NCI-H524 treated with DMSO at 0.1 percent for 48 hours (cell line): ENCODE measurements around the gene PTPRA.
"Not testable (repeated sequence)": the region's sequence is repeated elsewhere in the genome, so short reads cannot be mapped to it uniquely, and the experiment has no call there.

ENCODE experiments used
- DNase-seq: peaks from one replicate; lab custom pipeline; 2025; lab: John Stamatoyannopoulos, UW

Gene PTPRA

DNA sequence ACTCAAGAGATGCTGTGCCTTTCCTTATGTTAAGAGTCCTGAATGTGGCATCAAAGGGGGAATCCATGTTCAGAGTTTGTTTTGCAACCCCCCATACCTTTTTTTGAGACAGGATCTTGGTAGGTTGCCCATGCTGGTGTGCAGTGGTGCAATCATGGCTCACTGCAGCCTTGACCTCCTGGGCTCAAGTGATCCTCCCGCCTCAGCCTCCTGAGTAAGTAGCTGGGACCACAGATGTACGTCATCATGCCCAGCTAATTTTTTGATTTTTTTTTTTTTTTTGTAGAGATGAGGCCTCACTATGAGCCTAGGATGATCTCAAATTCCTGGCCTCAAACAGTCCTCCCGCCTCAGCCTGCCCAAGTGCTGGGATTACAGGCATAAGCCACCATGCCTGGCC is 16.5 kb downstream of the PTPRA start:
- DNase-seq, result no peak

DNA sequence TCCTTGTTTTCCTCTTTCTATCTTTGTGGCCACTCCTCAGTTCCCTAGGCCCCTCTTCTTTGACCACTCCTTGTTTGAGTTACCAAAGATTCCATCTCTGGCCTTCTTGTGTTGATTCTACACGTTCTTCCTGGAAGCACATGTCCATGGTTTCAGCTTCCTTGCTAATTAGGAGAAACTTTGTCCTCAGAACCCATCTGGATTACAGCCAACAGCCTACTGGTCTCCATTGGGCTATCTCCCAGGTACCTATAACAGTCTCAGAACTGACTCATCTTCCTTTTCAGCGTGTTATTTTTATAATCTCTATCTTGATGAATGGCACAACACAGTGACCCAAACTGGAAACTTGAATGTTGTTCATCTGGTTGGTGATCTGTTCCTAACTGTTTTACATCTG is 17.5 kb downstream of the PTPRA start:
- no peak for DNase-seq

DNA sequence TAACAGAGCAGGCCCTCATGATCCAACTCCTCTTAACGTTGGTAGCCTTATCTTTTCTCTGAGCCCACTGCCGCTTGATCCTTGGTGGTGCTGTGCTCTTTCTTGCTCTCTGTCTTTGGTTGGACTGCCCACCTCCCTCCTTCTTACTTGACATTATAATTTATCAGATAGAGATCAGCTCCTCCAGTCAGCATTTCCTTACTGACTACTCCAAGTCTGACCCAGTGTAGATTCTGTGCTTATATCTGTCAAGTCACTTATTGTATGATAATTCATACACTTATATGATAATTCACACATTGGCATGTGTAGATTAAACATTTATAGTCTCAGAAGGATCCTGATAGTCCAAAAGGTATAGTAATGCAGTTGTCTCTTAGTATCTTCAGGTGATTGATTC is 18.1 kb downstream of the PTPRA start:
- DNase-seq, result no peak

DNA sequence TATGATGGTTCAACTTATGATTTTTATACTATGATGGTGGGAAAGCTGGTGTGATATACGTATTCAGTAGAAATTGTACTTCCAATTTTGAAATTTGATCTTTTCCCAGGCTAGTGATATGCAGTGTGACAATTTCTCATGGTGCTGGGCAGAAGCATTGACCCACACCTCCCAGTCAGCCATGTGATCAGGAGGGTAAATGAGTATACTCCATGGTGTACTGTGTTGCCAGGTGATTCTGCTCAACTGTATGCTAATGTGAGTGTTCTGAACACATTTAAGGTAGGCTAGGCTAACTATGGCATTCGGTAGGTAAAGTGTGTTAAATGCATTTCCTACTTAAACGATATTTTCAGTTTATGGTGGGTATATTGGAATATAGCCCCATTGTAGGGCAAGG is 19.1 kb downstream of the PTPRA start:
- no peak for DNase-seq

DNA sequence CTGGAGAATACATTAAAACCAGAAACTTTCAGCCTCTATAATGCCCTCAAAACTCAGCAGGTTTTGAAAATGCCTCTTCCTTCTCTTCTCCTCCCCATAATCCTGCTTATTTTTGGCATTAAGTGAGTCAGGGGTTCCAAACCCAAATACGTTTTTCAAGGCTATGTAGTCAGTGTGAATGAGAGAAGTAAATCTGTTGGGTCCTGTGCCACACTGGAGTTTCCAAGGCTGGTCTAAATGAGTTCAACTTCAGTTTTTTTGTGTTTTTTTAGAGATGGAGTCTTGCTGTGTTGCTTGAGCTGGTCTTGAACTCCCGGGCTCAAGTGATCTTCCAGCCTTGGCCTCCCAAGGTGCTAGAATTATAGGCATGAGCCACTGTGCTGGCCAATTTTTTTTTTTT is 20.9 kb downstream of the PTPRA start:
- DNase-seq, result no peak

DNA sequence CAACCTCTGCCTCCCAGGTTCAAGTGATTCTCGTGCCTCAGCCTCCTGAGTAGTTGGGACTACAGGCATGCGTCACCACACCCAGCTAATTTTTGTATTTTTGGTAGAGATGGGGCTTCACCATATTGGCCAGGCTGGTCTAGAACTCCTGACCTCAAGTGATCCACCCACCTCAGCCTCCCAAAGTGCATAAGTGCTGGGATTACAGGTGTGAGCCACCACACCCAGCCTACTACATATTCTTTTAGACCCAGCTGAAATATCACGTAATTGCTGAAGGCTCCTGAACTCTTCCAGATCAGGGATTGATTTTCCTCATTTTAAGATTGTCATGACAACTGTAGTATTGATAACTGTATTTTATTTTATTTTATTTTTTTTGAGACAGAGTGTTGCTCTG is 21.9 kb downstream of the PTPRA start:
- not testable (repeated sequence) for DNase-seq

DNA sequence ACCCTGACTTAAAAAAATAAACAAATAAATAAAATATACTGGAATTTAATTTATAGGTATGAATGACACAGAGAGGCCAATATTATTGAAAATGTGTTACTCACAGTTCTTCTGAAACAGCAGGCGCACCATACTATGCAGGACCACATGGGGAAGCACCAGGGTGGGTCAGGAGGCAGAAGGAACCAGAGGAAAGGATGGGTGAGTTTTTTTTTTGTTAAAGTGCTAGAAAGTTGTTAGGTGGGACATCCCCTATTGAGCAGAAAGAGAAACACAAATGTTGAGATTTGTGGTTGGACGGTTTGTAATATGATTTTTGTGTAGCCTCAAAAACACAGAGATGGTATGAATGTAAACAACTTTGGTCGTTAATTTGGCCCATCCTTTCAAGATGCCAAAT is 26.0 kb downstream of the PTPRA start:
- no peak for DNase-seq

DNA sequence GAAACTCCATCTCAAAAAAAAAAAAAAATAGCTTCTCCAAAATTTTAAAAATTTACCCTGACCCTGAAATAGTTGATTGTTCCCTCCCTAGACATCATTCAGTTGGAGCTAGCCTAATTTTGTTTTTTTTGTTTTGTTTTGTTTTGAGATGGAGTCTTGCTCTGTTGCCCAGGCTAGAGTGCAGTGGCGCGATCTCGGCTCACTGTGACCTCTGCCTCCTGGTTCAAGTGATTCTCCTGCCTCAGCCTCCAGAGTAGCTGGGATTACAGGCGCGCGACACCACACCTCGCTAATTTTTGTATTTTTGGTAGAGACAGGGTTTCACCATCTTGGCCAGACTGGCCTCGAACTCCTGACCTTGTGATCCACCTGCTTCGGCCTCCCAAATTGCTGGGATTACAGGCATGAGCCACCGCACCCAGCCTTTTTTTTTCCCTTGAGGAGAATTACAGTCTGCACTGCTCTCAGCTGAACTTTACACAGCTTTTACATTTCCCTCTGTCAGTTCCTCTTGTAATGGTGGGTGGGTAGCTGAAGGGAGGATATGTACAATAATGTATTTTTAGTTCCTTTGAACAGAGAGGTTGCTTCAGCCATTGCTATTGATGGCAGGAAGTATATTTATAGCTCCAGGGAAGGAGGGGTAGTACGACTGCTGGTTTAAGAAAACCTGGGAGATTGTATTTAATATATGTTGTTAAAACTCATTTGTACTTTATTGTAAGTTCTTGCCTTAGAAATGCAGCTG is 27.7 kb downstream of the PTPRA start:
- DNase-seq, result no peak

DNA sequence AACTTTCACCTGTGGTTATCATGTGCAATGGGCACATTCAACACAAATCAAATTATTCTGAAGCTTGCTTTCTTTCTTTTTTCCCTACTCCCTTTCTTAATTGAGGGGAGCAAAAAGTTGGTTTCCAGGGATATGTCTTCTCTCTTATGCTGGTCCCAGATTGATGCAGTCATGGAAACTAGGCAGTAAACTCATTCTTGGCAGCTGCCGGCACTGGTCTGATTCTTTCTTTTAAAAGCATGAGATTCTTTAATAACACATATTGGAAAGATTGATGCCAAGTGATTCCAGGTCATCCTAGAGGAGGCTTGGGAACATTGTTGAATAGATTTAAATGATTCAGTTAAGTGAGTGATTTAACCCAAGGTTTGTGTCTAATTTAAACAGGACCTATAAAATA is 29.0 kb downstream of the PTPRA start:
- no peak for DNase-seq

DNA sequence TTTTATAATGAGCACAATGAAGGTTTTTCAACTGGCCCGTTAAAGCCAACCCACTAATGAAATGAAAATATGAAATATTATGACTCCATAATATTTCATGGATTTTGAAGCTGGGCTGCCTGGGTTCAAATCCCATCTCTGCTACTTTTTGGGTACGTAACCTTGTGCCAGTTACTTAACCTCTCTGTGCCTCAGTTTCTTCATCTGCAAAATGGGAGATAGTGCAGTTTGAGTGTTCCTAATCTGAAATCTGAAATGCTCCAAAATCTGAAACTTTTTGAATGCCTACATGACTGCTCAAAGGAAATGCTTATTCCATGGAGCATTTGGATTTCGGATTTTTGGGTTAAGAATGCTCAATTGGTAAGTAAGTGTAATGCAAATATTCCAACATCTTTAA is 29.5 kb downstream of the PTPRA start:
- DNase-seq, result no peak

DNA sequence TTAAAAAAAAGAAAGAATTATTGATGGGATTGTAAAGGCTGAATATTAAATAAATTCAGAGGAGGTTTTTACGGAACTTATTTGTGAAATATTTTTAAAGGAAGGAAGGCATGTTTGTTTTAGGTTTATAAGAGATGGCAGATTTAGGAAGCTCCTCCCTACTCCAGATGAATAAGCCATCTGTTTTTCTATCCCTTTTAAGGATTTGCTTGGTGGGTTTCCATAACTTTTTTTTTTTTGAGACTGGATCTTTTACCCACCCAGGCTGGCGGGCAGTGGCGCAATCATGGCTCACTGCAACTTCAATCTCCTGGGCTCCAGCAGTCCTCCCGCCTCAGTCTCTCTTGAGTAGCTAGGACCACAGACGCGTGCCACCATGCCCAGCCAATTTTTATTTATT is 30.4 kb downstream of the PTPRA start:
- no peak for DNase-seq

DNA sequence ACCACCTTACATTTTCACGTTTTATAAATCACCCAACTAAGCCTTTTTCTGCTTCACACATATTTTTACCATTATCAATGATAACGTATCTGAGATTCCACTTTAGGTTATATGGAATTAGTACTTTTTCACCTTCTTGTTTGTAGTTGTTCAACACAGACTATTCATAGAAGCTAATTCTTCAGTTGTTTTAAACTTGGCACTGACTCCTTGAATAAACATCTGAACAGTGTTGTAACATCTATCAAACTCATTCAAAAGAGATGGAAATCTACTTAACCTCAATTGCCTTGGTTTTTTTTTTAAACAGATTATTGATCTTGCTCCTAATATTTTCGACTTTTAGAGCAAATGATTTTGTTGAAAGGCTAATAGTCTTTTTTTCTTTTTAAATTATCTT is 34.2 kb downstream of the PTPRA start:
- no peak for DNase-seq

DNA sequence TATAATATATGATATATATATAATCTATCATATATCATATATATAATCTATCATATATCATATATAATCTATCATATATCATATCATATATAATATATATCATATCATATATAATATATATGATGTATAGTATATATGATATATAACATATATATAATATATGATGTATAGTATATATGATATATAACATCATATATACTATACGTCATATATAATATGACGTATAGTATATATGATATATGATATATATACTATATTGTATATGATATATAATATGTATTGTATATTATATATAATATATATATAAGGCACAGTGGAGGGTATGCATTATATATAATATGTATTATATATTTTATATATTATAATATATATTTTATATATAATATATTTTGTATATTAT is 36.7 kb downstream of the PTPRA start:
- DNase-seq, result no peak

DNA sequence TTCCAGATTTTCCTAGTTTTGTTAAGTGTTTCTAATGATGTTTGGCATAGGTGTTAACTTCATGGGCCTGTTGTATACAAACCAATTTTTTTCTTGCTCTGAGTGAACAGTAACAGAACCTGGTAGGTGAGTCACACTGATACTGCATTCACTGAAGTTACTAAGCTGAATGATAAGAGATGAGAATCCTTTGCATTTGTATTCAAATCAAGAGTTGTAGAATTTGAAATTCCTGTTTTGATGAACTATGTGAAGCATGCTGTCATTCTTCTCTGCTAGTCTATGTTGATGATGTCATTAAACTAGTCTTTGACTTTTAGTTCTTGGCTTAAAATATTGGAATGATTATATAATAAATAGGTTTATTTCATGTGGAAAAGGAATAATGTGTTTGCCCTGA is 37.9 kb downstream of the PTPRA start:
- no peak for DNase-seq

DNA sequence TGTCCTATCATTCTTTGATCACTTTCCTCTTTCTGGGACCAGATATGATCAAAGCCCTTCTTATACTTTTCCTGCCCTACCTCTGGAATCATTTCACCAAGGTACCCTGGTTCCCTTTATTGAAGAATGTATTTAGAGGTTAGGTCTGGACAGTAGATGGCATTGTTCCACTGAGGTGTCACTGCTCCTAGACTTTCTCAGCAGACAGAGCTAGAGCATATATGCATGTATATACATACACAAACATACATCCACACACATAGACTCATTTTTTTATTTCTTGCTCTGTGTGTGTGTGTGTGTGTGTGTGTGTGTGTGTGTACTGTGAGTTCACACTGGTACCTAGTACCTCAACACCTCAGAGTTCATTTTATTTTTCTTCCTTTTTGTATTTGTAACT is 40.9 kb downstream of the PTPRA start:
- no peak for DNase-seq

DNA sequence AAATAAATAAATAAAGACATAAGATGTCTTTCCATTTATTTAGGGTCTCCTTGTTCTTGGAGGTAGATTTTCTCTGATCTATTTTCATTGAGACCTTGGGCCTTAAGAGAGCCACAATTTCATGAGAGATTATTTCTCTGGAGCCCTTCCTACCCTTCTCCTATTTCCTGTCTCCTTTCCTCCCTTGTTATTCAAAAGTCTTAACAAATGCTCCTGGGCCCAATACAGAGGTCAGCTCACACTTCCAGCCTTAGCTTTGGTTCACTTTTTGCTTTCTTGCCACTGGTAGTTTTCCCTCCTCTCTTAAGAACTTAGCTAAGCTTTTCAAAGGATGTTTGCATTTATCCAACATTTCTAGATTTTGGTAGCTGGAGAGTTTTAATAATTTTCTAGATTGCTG is 44.0 kb downstream of the PTPRA start:
- no peak for DNase-seq

DNA sequence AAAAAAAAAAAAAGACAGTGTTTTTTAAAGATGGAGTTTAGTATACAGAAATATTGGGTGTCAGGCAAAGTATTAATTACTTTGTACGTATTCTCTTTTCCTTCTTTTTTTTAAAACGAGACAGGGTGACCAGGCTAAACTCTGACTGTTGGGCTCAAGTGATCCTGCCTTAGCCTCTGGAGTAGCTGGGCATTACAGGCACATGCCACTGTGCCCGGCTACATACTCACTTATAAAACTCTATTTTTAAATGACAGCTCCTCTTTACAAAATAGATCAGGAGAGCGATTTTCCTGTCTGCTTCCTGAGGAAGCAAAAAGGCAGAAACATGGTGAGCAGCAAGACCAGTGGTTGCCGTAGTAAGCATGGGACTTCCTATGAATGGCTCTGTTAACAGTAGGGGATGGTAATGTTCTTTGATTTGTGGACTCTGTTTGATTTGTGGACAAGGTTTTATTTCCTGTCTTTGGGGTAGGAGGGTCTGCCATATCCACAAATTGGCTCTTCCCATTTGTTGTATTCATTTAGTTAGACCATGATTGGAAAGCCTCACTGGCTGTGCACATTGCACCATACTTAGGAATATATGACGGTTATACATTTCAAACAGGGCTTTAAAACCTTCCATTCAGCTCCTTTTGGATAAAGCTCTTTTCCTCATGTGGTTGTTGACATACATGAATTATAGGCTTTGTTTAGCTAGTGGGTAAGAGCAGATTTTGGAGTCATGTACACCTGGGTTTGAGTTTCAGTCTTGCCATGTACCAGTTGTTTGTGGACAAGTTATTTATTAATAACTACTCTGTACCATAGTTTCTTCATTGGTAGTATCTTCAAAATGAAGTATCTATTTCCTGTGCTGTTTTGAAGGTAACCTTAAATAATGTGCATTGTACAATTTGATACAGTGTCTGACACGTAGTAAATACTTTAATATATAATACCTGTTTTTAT is 45.1 kb downstream of the PTPRA start:
- DNase-seq, result no peak

DNA sequence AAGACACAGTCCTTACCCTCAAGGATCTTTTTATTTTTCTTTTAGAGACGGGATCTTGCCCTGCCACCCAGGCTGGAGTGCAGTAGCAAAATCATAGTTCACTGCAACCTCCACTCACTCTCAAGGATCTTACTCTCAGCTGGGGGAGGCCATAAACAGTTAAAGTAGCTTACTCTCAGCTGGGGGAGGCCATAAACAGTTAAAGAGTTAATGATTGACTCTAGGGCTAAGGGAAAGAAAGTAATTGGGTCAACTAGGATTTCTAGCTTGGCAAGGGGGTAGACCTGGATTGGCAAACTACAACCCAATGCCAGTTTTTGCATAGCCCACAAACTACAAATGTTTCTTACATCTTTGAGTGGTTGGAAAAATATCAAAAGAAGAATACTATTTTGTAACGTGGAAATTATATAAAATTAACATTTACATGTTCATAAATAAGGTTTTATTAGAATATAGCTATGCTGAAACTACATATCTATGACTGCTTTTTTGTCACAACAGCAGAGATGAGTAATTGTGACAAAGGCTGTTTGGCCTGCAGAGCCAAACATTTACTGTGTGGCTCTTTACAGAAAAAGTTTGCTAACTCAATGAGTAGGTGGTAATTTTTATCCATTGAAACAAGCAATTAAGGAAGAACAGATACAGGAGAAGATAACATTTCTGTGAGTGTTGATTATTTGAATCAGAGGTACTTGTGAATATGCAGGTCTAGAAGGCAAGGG is 46.4 kb downstream of the PTPRA start:
- no peak for DNase-seq

DNA sequence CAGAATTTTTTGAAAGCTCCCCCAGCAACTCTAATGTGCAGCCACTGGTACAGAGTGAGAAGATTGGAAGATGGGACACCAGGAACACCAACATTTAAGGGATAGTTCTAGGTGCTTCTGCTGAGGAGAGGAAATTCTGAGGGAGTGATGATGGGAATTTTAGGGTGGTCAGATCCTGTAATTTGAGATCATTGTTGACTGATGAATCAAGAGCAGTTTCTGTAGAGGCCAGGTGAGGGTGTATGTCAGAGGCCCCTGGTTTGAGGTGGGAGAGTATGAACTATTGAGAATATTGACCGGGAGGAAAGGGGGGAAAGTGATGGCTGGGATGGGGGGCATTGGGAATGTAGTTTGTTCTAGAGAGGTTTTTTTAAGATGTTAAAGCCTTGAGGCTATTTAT is 47.2 kb downstream of the PTPRA start:
- no peak for DNase-seq

DNA sequence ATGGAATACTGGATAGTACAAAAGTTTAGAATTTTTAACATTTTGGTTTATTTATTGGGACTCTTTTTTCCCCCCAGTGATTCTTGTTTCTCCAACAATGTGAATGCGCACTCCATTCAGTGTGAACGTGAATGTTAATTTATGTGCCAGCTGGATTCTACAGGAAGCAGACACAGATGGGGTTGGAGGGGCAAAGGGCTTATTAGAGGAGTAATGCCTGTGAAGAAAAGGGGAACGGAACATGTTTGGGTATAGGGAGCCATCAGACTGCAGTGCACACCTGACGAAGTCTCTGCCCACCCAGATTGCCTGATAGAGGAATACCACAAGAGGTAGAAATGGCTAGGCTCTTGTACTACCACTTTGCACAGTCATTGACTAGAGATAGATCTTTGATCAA is 48.2 kb downstream of the PTPRA start:
- DNase-seq, result no peak

DNA sequence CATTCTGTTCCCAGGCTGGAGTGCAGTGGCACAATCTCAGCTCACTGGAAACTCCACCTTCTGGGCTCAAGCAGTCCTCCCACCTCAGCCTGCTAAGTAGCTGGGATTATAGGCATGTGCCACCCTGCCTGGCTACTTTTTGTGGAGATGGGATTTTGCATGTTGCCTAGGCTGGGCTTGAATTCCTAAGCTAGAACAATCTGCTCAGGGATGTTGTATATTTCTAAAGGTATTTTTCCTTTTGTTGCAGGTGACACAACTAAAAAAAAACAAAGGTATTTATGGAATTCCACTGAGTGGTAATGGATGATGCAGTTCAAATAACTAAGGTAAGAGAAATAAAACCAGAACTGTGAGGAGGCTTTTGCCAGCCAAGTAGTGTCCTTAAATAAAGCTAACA is 49.7 kb downstream of the PTPRA start:
- DNase-seq, result no peak

DNA sequence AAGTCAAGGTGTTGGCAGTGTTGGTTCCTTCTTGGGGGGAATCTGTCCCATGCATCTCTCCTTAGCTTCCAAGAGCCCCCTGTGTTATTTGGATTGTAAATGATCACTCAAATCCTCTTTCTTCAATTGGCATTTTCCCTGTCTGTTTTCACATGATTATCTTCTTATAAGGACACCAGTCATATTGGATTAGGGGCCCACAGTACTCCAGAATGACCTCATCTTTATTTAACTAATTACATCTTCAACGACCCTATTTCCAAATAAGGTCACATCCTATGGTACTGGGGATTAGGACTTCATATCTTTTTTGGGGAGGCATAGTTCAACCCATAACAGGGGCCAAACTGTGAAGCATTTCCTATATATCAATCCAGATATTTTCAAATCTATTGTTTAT is 57.3 kb downstream of the PTPRA start:
- peak; percentile 19 for DNase-seq

DNA sequence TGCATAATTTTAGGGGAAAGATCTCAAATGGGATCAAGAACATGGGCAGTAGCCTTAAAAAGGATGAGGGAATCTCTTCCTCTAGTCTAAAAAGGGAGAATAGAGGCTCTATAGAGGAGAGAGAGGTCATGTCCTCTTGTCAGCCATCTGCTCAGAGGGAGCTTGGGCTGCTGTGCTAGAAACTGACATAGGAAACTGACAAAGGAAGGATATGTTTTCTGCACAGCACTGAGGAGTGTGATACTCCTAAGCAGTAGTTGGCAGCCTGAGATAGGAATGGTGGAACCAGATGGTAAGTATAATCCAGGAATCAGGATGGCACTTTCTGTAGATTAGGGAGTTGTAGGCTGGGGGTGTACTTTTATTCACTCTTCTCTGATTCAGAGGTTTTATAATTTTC is 59.2 kb downstream of the PTPRA start:
- DNase-seq, result peak; percentile 96
